GM19238 (cell line): Measurements from ENCODE around the gene TSPAN9.

Source experiments
- DNase-seq: peaks from one replicate; pipeline ENCODE4 v3.0.0; 2011; ENCODE audit warnings: low spot score; ENCODE audit not compliant: insufficient read length

TSPAN9 gene

DNA sequence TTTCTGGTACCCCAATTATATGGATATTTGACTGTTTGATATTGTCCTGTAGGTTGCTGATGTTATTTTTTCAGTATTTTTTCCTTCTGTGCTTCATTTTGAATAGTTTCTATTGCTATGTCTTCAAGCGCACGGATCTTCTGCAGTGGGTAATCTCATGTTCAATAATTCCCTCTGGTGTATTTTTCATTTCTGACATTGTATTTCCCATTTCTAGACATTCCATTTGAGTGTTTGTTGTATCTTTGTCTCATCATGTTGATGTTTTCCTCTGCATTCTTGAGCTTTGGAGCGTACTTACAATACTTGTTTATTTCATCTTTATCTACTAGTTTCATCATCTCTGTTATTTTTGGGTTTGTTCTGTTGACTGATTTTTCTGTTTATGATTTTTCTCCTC is 22.0 kb downstream of the TSPAN9 start:
- DNase-seq: no peak

- DNase-seq: no peak
These were observed 24.3 kb downstream of the TSPAN9 start for GRCh38 chr12:3101309-3102024.

GRCh38 chr12:3102771-3103410 is 25.7 kb downstream of the TSPAN9 start:
- no peak for DNase-seq

DNA sequence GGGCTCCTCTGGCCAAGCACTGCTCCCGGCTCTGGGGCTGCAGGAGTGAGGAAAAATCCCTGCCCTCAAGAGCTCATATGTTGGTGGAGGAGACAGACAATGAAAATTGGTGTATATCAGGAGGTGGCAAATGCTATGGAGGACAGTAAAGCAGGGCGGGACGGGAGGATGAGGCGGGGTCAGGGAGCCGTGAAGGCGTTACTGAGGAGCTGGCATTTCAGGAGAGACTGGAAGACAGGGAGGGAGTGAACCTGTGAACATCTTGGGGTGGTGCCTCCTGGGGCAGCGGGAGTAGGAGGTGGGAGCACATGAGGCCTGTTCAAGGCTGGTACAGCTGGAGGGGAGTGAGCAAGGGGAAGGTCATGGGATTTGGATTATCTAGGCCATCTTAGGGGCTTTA is 26.6 kb downstream of the TSPAN9 start:
- no peak for DNase-seq

GRCh38 chr12:3105690-3106479 is 28.7 kb downstream of the TSPAN9 start:
- DNase-seq: no peak

DNA sequence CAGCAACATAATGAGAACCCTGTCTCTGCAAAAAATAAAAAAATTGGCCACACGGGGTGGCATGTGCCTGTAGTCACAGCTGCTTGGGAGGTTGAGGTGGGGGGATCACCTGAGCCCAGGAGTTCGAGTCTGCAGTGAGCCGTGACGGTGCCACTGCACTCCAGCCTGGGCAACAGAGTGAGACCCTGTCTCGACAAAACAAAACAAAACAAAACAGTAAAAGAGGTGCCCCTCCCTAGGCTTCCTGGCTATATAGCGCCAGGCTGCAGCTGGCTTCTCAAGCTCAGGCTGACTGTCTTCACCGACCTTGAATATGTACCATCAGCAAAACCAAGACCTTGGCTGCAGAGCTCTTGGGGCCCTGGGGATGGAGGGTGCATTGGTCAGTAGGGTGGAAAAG is 29.4 kb downstream of the TSPAN9 start:
- no peak for DNase-seq

DNA sequence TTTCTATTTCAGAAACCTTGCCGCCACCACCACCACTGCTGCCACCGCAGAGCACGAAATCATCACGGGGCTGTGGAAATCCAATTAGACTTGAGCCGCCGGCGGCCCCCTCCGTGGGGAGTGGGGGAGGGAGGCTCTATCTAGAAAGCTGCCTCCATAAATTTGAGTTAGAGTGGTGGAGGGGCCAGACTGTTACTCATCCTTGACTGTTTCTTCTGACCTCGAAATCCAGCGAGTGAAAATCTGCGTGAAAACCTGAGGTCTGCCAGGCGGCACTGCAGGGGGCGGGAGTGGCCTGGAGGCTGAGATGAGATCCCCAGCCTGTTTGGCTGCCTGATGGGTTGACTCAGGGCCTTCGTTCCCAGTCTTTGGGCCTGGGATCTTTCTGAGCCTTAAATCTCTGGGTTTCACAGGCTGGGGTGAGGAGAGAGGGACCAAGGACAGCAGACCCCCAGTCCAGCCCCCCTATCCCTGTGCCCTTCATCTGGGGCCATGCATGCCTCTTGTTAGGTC is 29.9 kb downstream of the TSPAN9 start:
- DNase-seq: no peak

GRCh38 chr12:3107954-3108353 is 30.8 kb downstream of the TSPAN9 start:
- DNase-seq: no peak

DNA sequence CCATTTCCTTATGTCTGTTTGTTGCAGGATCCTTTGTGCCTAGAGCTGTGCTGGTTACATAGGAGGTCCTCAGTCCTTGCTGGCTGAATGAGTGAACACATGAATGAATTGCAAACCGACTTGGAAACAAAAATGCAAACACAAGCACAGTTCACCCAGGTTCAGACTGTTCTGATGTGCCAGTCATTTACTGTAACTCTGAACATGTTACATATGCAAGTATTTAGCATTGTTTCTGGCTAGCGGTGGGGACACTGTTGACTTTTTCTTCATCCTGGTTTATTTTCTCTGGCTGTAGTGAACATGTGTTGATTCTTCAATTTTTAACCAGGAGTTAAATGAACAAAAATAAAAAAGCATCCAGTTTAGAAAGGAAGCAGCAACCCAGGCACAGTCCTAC is 33.4 kb downstream of the TSPAN9 start:
- DNase-seq: no peak

GRCh38 chr12:3113671-3114325 is 36.6 kb downstream of the TSPAN9 start:
- DNase-seq: no peak

DNA sequence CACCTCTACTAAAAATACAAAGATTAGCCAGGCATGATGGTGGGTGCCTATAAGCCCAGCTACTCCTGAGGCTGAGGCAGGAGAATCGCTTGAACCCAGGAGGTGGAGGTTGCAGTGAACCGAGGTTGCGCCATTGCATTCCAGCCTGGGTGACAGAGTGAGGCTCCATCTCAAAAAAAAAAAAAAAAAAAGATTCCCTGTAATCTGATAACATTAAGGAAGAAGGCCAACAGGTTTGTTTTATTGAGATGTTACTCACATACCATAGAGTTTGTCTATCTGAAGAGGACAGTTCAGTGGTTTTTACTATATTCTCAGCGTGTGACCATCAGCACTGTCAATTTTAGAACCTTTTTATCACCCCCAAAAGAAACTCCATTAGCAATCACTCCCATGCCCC is 37.5 kb downstream of the TSPAN9 start:
- no peak for DNase-seq

GRCh38 chr12:3115078-3115477 is 37.9 kb downstream of the TSPAN9 start:
- no peak for DNase-seq

DNA sequence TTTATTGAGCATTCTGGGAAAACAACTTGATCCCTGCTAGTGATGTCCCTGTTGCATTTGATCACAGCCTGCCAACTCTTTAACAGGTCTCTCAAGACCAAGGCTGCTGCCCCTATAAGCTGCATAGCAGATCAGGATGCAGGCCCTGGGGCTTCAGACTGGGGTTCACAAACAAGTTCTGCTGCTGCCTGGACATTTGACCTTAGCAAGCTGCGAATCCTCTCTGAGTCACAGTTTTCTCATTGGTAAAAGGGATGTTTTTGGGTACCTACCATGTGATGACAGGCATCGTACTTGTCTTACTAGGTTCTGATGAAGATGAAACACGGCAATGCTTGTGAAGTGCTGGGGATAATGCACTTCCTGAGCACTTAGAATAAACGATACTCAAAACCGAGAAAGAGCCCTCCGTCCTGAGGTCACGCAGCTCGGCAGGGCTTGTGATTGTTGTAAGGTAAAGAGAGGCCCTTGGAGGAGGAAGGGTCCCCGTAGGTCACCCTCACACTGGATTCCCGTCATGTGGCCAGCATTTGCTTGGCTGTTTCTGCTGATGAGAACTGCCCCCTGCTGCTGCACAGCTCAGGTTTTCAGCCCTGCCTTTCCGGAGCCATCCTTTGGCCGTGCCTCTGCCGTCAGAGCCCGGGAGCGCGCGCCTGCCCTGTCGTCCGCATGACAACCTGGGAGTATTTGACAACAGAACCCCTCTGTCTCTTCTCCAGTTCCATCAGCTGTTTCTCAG is 39.1 kb downstream of the TSPAN9 start:
- no peak for DNase-seq

- no peak for DNase-seq
These were observed 40.0 kb downstream of the TSPAN9 start for GRCh38 chr12:3117144-3117581.

- no peak for DNase-seq
These were observed 40.4 kb downstream of the TSPAN9 start for GRCh38 chr12:3117591-3118015.

GRCh38 chr12:3119192-3119755 is 42.1 kb downstream of the TSPAN9 start:
- DNase-seq: no peak

- no peak for DNase-seq
These were observed 42.8 kb downstream of the TSPAN9 start for GRCh38 chr12:3119756-3120601.

DNA sequence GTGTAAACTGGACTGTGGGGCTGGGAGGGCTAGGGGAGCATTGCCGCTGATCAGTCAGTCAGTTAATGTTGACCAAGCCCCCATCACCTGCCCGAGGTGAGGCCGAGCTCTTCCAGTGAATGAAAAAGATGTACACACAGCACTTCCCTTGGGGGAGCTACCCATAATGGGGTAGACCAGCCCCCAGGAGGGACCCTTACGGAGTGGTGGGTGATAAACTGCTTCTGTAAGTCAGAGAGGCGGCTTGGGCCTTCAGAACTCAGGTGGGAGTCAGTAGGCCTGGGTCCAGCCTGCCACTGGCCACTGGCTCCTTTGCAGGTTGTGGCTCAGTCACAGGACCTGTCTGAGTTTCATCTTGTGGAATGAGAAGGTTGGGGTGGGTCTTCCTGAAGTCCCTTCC is 43.5 kb downstream of the TSPAN9 start:
- no peak for DNase-seq

- no peak for DNase-seq
These were observed 45.9 kb downstream of the TSPAN9 start for GRCh38 chr12:3122841-3123678.
